HEK293T (cell line): ENCODE measurements around the gene IGSF21.

Source experiments
- ARNT ChIP-seq: fragments of 450-650 bp; IDR thresholded peaks from 2 replicates; pipeline ENCODE4 v1.6.1; 2017; ENCODE audit warnings: mild to moderate bottlenecking
- CTBP1 ChIP-seq: fragments of 450-650 bp; IDR thresholded peaks from 2 replicates; pipeline ENCODE4 v1.6.1; 2016; ENCODE audit warnings: borderline replicate concordance
- ELF4 ChIP-seq: fragments of 450-650 bp; IDR thresholded peaks from 2 replicates; pipeline ENCODE4 v1.6.1; 2017; ENCODE audit warnings: antibody characterized with exemption
- FOXA1 ChIP-seq: fragments of 450-650 bp; IDR thresholded peaks from 2 replicates; pipeline ENCODE4 v1.6.1; 2016; ENCODE audit warnings: mild to moderate bottlenecking
- FOXK2 ChIP-seq: fragments of 450-650 bp; IDR thresholded peaks from 2 replicates; pipeline ENCODE4 v1.6.1; 2016; ENCODE audit warnings: mild to moderate bottlenecking
- HDGF ChIP-seq: fragments of 450-650 bp; IDR thresholded peaks from 2 replicates; pipeline ENCODE4 v1.6.1; 2017; ENCODE audit warnings: antibody characterized with exemption, borderline replicate concordance
- NFRKB ChIP-seq: fragments of 450-650 bp; IDR thresholded peaks from 2 replicates; pipeline ENCODE4 v1.6.1; 2016; ENCODE audit warnings: mild to moderate bottlenecking, moderate library complexity
- SP1 ChIP-seq: fragments of 450-650 bp; IDR thresholded peaks from 2 replicates; pipeline ENCODE4 v1.6.1; 2017
- SUZ12 ChIP-seq: fragments of 450-650 bp; IDR thresholded peaks from 2 replicates; pipeline ENCODE4 v1.6.1; 2016; ENCODE audit warnings: mild to moderate bottlenecking
- TARDBP ChIP-seq: fragments of 450-650 bp; IDR thresholded peaks from 2 replicates; pipeline ENCODE4 v1.6.1; 2016
- ZNF384 ChIP-seq: fragments of 450-650 bp; IDR thresholded peaks from 2 replicates; pipeline ENCODE4 v1.6.1; 2016

DNA sequence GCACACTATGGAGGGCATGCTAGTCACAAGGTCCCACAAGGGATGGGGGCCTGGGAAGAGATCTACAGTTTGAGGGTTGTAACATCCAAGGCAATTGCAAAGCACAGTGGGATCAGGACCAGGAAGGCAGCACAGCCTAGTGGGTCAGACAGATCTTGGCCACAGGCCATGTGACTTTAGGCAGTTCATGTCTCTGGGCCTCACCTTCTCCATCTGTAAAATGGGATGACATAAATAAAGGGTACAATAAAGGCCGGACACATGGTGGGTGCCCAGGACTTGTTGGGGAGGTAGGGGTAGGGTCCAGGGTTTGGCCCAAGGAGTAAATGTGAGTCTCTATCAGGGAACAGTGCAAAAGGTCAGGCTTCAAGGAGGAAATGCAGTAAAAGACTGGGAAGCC is 18.1 kb upstream of the IGSF21 start:
- TF ChIP-seq SP1 (no peak), CTBP1 (no peak), HDGF (no peak), ELF4 (no peak), SUZ12 (no peak), FOXK2 (no peak), ZNF384 (no peak), ARNT (no peak), FOXA1 (no peak), TARDBP (no peak), NFRKB (no peak)
